ENCODE data around the gene LAMA2.

The LAMA2 gene

DNA sequence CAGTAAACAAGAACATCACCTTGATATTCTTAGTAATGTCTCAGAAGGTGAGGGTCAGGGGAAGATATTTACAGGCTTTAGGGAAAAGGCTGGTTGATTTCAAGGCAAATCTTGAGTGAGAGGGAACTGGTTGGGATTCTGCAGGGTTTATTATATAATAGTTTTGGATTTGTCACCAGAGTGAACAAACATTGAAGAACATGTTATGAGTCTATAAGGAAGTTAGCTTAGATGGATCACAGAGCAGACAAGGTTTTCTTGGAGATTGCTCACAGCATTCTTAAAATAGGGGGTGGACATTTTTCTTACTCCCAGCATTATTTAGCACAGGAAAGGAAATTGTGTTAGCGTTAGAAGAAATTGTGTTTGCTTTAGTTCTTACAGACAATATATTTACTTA, 324.9 kb downstream of the LAMA2 start:
- H3K9ac ChIP-seq (ENCODE audit: low read length): no peak overlapping the region
- H3F3A ChIP-seq (ENCODE audit: insufficient read depth, low read length): no peaks in the 10 kb centered on the region
- TF ChIP-seq, protein P1, sequence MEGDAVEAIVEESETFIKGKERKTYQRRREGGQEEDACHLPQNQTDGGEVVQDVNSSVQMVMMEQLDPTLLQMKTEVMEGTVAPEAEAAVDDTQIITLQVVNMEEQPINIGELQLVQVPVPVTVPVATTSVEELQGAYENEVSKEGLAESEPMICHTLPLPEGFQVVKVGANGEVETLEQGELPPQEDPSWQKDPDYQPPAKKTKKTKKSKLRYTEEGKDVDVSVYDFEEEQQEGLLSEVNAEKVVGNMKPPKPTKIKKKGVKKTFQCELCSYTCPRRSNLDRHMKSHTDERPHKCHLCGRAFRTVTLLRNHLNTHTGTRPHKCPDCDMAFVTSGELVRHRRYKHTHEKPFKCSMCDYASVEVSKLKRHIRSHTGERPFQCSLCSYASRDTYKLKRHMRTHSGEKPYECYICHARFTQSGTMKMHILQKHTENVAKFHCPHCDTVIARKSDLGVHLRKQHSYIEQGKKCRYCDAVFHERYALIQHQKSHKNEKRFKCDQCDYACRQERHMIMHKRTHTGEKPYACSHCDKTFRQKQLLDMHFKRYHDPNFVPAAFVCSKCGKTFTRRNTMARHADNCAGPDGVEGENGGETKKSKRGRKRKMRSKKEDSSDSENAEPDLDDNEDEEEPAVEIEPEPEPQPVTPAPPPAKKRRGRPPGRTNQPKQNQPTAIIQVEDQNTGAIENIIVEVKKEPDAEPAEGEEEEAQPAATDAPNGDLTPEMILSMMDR (IDR thresholded peaks at IDR 0.05; ENCODE audit: low read length): no peak
- no peak for TF ChIP-seq EZH2 (IDR thresholded peaks at IDR 0.05; ENCODE audit: borderline replicate concordance, low read length)
- H3K27ac ChIP-seq (ENCODE audit: low read depth, low read length, poor library complexity, severe bottlenecking): no peak overlapping the region
- H3K79me2 ChIP-seq (ENCODE audit: insufficient read depth, low read length): no peaks in the 10 kb centered on the region
- H3K4me3 ChIP-seq (ENCODE audit: low read depth, low read length, poor library complexity, severe bottlenecking): no peak overlapping the region
- H4K20me1 ChIP-seq (ENCODE audit: insufficient read depth, low read length): no peaks in the 10 kb centered on the region
- H2AFZ ChIP-seq (ENCODE audit: low read length): no peak overlapping the region
- no peak overlapping the region for H3K4me2 ChIP-seq (ENCODE audit: low read length)
- H3K27me3 ChIP-seq (ENCODE audit: insufficient read depth, low read length): no peaks in the 10 kb centered on the region
- H3K9me3 ChIP-seq (ENCODE audit: low read length): no peaks in the 10 kb centered on the region
- no peaks in the 10 kb centered on the region for H3K9me2 ChIP-seq (ENCODE audit: low read depth, low read length)
- no peaks in the 10 kb centered on the region for H3K36me3 ChIP-seq (ENCODE audit: insufficient read depth, low read length)
- H3K4me1 ChIP-seq (ENCODE audit: insufficient read depth, low read length, severe bottlenecking): no peaks in the 10 kb centered on the region

DNA sequence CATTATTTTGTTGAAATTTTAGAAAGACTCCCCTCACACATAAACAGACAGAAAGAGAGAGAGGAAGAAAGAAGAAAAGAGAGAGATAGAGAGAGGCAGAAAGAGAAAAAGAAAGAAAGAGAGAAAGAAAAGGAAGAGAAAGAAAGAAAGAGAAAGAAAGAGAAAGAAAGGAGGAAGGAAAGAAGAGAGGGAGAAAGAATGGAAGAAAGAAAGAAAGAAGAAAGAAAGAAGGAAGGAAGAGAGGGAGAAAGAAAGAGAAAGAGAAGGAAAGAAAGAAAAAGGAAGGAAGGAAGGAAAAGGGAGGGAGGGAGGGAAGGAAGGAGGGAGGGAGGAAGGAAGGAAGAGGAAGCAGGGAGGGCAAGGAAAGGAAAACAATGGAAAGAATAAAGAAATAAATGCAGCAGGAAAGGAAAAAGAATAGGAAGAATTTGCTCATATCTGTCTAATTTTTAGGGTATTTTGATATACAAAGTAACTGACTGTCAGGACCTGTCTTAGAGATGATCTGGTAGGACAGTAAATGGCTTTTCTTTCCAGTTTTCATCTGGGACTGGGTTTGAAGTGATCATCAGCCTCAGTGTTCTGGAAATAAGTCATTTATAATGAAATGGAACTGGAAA, 325.6 kb downstream of the LAMA2 start:
- TF ChIP-seq, protein P1 (IDR thresholded peaks at IDR 0.05; ENCODE audit: low read length): no peak
- no peak for TF ChIP-seq EZH2 (IDR thresholded peaks at IDR 0.05; ENCODE audit: borderline replicate concordance, low read length)
- no peak overlapping the region for H3K4me2 ChIP-seq (ENCODE audit: low read length)
- no peaks in the 10 kb centered on the region for H3F3A ChIP-seq (ENCODE audit: insufficient read depth, low read length)
- H3K9me2 ChIP-seq (ENCODE audit: low read depth, low read length): no peaks in the 10 kb centered on the region
- H3K27me3 ChIP-seq (ENCODE audit: insufficient read depth, low read length): no peaks in the 10 kb centered on the region
- H3K27ac ChIP-seq (ENCODE audit: low read depth, low read length, poor library complexity, severe bottlenecking): no peak overlapping the region
- no peaks in the 10 kb centered on the region for H4K20me1 ChIP-seq (ENCODE audit: insufficient read depth, low read length)
- no peaks in the 10 kb centered on the region for H3K9me3 ChIP-seq (ENCODE audit: low read length)
- no peaks in the 10 kb centered on the region for H3K4me1 ChIP-seq (ENCODE audit: insufficient read depth, low read length, severe bottlenecking)
- no peaks in the 10 kb centered on the region for H3K36me3 ChIP-seq (ENCODE audit: insufficient read depth, low read length)
- H3K4me3 ChIP-seq (ENCODE audit: low read depth, low read length, poor library complexity, severe bottlenecking): no peak overlapping the region
- no peak overlapping the region for H2AFZ ChIP-seq (ENCODE audit: low read length)
- no peak overlapping the region for H3K9ac ChIP-seq (ENCODE audit: low read length)
- H3K79me2 ChIP-seq (ENCODE audit: insufficient read depth, low read length): no peaks in the 10 kb centered on the region

DNA sequence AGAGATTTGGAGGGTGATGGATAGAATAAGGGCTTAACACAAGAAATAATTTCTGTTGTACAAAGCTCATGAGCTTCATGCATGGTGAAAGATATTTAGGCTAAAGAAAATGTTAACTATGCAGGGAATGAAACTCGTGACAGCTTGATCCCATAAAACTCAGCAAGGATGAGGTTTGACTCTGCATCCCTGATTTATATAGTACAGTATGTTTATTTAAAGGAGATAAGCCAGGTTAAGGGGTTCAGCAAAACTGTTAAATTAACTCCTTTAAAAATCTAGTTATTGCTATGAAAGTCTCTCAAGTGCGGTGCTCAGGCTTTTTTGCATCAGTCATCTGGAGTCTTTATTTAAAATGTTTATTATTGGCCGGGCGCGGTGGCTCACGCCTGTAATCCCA, 326.4 kb downstream of the LAMA2 start:
- Histone ChIP-seq H3K4me1 (ENCODE audit: insufficient read depth, low read length, severe bottlenecking) (no peaks in the 10 kb centered on the region), H3K9me3 (ENCODE audit: low read length) (no peaks in the 10 kb centered on the region), H3K27me3 (ENCODE audit: insufficient read depth, low read length) (no peaks in the 10 kb centered on the region), H3K36me3 (ENCODE audit: insufficient read depth, low read length) (no peaks in the 10 kb centered on the region), H3K4me3 (ENCODE audit: low read depth, low read length, poor library complexity, severe bottlenecking) (no peak overlapping the region), H3K9ac (ENCODE audit: low read length) (no peak overlapping the region), H3K79me2 (ENCODE audit: insufficient read depth, low read length) (no peaks in the 10 kb centered on the region), H3K4me2 (ENCODE audit: low read length) (no peak overlapping the region), H2AFZ (ENCODE audit: low read length) (no peak overlapping the region), H4K20me1 (ENCODE audit: insufficient read depth, low read length) (no peaks in the 10 kb centered on the region), H3K9me2 (ENCODE audit: low read depth, low read length) (no peaks in the 10 kb centered on the region), H3K27ac (ENCODE audit: low read depth, low read length, poor library complexity, severe bottlenecking) (no peak overlapping the region), H3F3A (ENCODE audit: insufficient read depth, low read length) (no peaks in the 10 kb centered on the region)
- TF ChIP-seq, protein P1 (IDR thresholded peaks at IDR 0.05; ENCODE audit: low read length): no peak
- TF ChIP-seq EZH2 (IDR thresholded peaks at IDR 0.05; ENCODE audit: borderline replicate concordance, low read length): no peak
